OCI-LY7 (cell line): Measurements from ENCODE around the gene TGFBR1. TPM values are rescaled to one million over a fixed set of nuclear protein-coding genes. Genes with fewer than 3 reads are reported as not detected.

Source experiments
- BruUV-seq: library from RNA; stranded (reverse); fragments of 400-500 nt; replicated peaks from 2 replicates; lab custom pipeline; 2021; lab: Mats Ljungman, UMichigan
- CTCF ChIA-PET: fragments of 300-600 bp; sonication (Branson Sonifier 250); formaldehyde crosslinking; loops from one replicate; lab custom pipeline; 2022; ENCODE audit warnings: antibody characterized with exemption; ENCODE audit not compliant: unreplicated experiment; lab: Charles Lee
- POLR2A ChIA-PET: fragments of 300-600 bp; sonication (Branson Sonifier 250); formaldehyde crosslinking; loops from one replicate; lab custom pipeline; 2022; ENCODE audit warnings: antibody characterized with exemption; lab: Charles Lee
- DNase-seq: peaks from one replicate; pipeline ENCODE4 v3.0.0-alpha.2; 2015; ENCODE audit warnings: low spot score
- H2AFZ ChIP-seq: fragments of 200-600 bp; sonication (generic), shearing (Covaris generic); 2 replicates; pipeline ENCODE4 v1.6.1; 2014; ENCODE audit warnings: mild to moderate bottlenecking, antibody characterized with exemption, low read length, moderate library complexity
- H3K27ac ChIP-seq: fragments of 200-600 bp; sonication (generic); 2 replicates; pipeline ENCODE4 v1.5.1; 2014; ENCODE audit warnings: mixed run types, low read depth, mild to moderate bottlenecking, moderate library complexity, low read length, inconsistent platforms; ENCODE audit not compliant: poor library complexity, severe bottlenecking
- H3K36me3 ChIP-seq: fragments of 200-600 bp; sonication (generic); 2 replicates; pipeline ENCODE4 v1.6.1; 2014; ENCODE audit warnings: mild to moderate bottlenecking, antibody characterized with exemption, low read length, moderate library complexity, mixed read lengths; ENCODE audit not compliant: insufficient read depth
- H3K4me1 ChIP-seq: fragments of 200-600 bp; sonication (generic); 2 replicates; pipeline ENCODE4 v1.5.1; 2014; ENCODE audit warnings: mild to moderate bottlenecking, low read length; ENCODE audit not compliant: insufficient read depth, poor library complexity, severe bottlenecking
- H3K4me2 ChIP-seq: fragments of 200-600 bp; sonication (generic); 2 replicates; pipeline ENCODE4 v1.6.1; 2014; ENCODE audit warnings: mild to moderate bottlenecking, low read length
- H3K4me3 ChIP-seq: fragments of 200-600 bp; sonication (generic); 2 replicates; pipeline ENCODE4 v1.5.1; 2014; ENCODE audit warnings: mild to moderate bottlenecking, low read depth, low read length; ENCODE audit not compliant: poor library complexity, severe bottlenecking
- H3K79me2 ChIP-seq: fragments of 200-600 bp; sonication (generic); 2 replicates; pipeline ENCODE4 v1.6.1; 2016; ENCODE audit warnings: low read depth, mild to moderate bottlenecking, low read length, moderate library complexity, mixed read lengths; ENCODE audit not compliant: insufficient read depth
- H3K9me2 ChIP-seq: fragments of 200-600 bp; sonication (generic); 2 replicates; pipeline ENCODE4 v1.6.1; 2016; ENCODE audit warnings: mild to moderate bottlenecking, low read length, mixed read lengths; ENCODE audit not compliant: insufficient read depth
- H3K9me3 ChIP-seq: fragments of 200-600 bp; sonication (generic); 2 replicates; pipeline ENCODE4 v1.6.1; 2014; ENCODE audit warnings: mild to moderate bottlenecking, mixed run types, low read length, mixed read lengths
- H4K20me1 ChIP-seq: fragments of 200-600 bp; sonication (generic); 2 replicates; pipeline ENCODE4 v1.6.1; 2014; ENCODE audit warnings: mild to moderate bottlenecking, antibody characterized with exemption, low read length, moderate library complexity, mixed read lengths; ENCODE audit not compliant: insufficient read depth
- CTCF ChIP-seq: fragments of 200-600 bp; sonication (generic); conservative IDR thresholded peaks from 2 replicates; pipeline ENCODE4 v1.5.1; 2014; ENCODE audit warnings: mild to moderate bottlenecking, antibody characterized with exemption, low read length, moderate library complexity, mixed read lengths
- EZH2phosphoT487 ChIP-seq: fragments of 200-600 bp; sonication (generic); IDR thresholded peaks from 2 replicates; pipeline ENCODE4 v1.6.1; 2018; ENCODE audit warnings: low read depth, borderline replicate concordance, mild to moderate bottlenecking, mixed run types, antibody characterized with exemption, low read length, moderate library complexity, mixed read lengths
- intact Hi-C: fragments of 100-400 bp; cut with micrococcal nuclease; formaldehyde crosslinking; loops from one replicate; pipeline ENCODE4 v1.10.0; 2022; ENCODE audit not compliant: unreplicated experiment
- total RNA-seq, 2 experiments: library from RNA; depleted of rRNA in 1 of 2; stranded (reverse); fragments of >200 nt in 1 of 2; shearing (Covaris generic) in 1 of 2; gene quantifications; 2 replicates each; pipeline ENCODE4 v1.2.3, GENCODE V29; 2014 to 2022

TGFBR1 gene
- total RNA-seq, 2 experiments from 2014 or later = 13.6 to 36.7 TPM

- H2AFZ ChIP-seq = no peak overlapping the region
- H3K79me2 ChIP-seq = no peaks in the 10 kb centered on the region
- CTCF ChIA-PET = no interaction called here
- no peak for DNase-seq
- no peak overlapping the region for H3K4me3 ChIP-seq
- H3K27ac ChIP-seq = no peak overlapping the region
- no peak overlapping the region for H3K4me2 ChIP-seq
- no peaks in the 10 kb centered on the region for H3K36me3 ChIP-seq
- H4K20me1 ChIP-seq = no peaks in the 10 kb centered on the region
- H3K9me2 ChIP-seq = no peaks in the 10 kb centered on the region
- peaks cover 7% of the 10 kb centered on the region for H3K4me1 ChIP-seq
- no peak for TF ChIP-seq CTCF
- no peak for TF ChIP-seq EZH2phosphoT487
- intact Hi-C loops = loop anchor here (10.0 kb wide), 7 partner anchors 155 to 1415 kb away; no protein-coding TSS in a partner anchor
- H3K9me3 ChIP-seq = no peaks in the 10 kb centered on the region
- BruUV-seq = no TSS peak
- POLR2A ChIA-PET = interaction anchor here (0.8 kb wide), 1 partner anchor 32 kb away, joined by 3 read pairs; no protein-coding TSS in a partner anchor
These were observed 75.3 kb downstream of the TGFBR1 start for GRCh38 chr9:99180199-99180598.

- no TSS peak for BruUV-seq
- Histone ChIP-seq H2AFZ (no peak overlapping the region), H3K4me1 (peaks cover 7% of the 10 kb centered on the region), H3K36me3 (no peaks in the 10 kb centered on the region), H3K9me3 (no peaks in the 10 kb centered on the region), H3K4me3 (no peak overlapping the region), H3K27ac (no peak overlapping the region), H3K4me2 (no peak overlapping the region), H4K20me1 (no peaks in the 10 kb centered on the region), H3K79me2 (no peaks in the 10 kb centered on the region), H3K9me2 (no peaks in the 10 kb centered on the region)
- no peak for DNase-seq
- ChIA-PET POLR2A (no interaction called here), CTCF (no interaction called here)
- intact Hi-C loops = loop anchor here (10.0 kb wide), 7 partner anchors 154 to 1414 kb away; no protein-coding TSS in a partner anchor
- TF ChIP-seq EZH2phosphoT487 (no peak), CTCF (no peak)
These were observed 75.7 kb downstream of the TGFBR1 start for GRCh38 chr9:99180662-99181061.

- CTCF ChIA-PET = no interaction called here
- Histone ChIP-seq H3K9me3 (no peaks in the 10 kb centered on the region), H4K20me1 (no peaks in the 10 kb centered on the region), H3K4me2 (no peak overlapping the region), H3K4me3 (no peak overlapping the region), H3K27ac (no peak overlapping the region), H3K79me2 (no peaks in the 10 kb centered on the region), H3K36me3 (no peaks in the 10 kb centered on the region), H2AFZ (peak overlapping the region; percentile 77), H3K4me1 (peaks cover 8% of the 10 kb centered on the region), H3K9me2 (no peaks in the 10 kb centered on the region)
- BruUV-seq = no TSS peak
- DNase-seq = no peak
- intact Hi-C loops = loop anchor here (10.0 kb wide), 7 partner anchors 154 to 1414 kb away; no protein-coding TSS in a partner anchor
- POLR2A ChIA-PET = interaction anchor here (0.7 kb wide), 1 partner anchor 629 kb away, joined by 3 read pairs; no protein-coding TSS in a partner anchor
- no peak for TF ChIP-seq CTCF
- TF ChIP-seq EZH2phosphoT487 = no peak
These were observed 76.3 kb downstream of the TGFBR1 start for GRCh38 chr9:99181206-99181605.
